H9 (cell line): ENCODE results near the gene DNMT3B. TPM values are rescaled to one million over a fixed set of nuclear protein-coding genes. Genes with fewer than 3 reads are reported as not detected.

Experiments used
- DNase-seq: peaks from one replicate; pipeline ENCODE4 v3.0.0-alpha.2; 2017
- H2AFZ ChIP-seq: one replicate; pipeline ENCODE4 v1.6.1; 2013; ENCODE audit warnings: mild to moderate bottlenecking, low read length, control low read depth, moderate library complexity
- H2AK5ac ChIP-seq: 2 replicates; pipeline ENCODE4 v1.6.1; 2013; ENCODE audit warnings: low read length, control low read depth, mixed read lengths; ENCODE audit not compliant: insufficient read length
- H2BK120ac ChIP-seq: one replicate; pipeline ENCODE4 v1.6.1; 2013; ENCODE audit warnings: low read depth, mild to moderate bottlenecking, low read length, control low read depth, inconsistent platforms; ENCODE audit not compliant: poor library complexity, severe bottlenecking
- H2BK12ac ChIP-seq: 2 replicates; pipeline ENCODE4 v1.6.1; 2013; ENCODE audit warnings: low read length, control low read depth, mixed read lengths, low read depth; ENCODE audit not compliant: insufficient read length
- H2BK15ac ChIP-seq: 2 replicates; pipeline ENCODE4 v1.6.1; 2013; ENCODE audit warnings: low read depth, low read length, control low read depth
- H2BK20ac ChIP-seq: one replicate; pipeline ENCODE4 v1.6.1; 2013; ENCODE audit warnings: low read depth, mild to moderate bottlenecking, low read length, control low read depth, inconsistent platforms; ENCODE audit not compliant: poor library complexity, severe bottlenecking
- H2BK5ac ChIP-seq: 2 replicates; pipeline ENCODE4 v1.6.1; 2013; ENCODE audit warnings: low read length, control low read depth, mixed read lengths; ENCODE audit not compliant: insufficient read length
- H3K14ac ChIP-seq: 2 replicates; pipeline ENCODE4 v1.6.1; 2013; ENCODE audit warnings: low read length, control low read depth; ENCODE audit not compliant: insufficient read depth
- H3K18ac ChIP-seq: 2 replicates; pipeline ENCODE4 v1.6.1; 2013; ENCODE audit warnings: low read depth, mild to moderate bottlenecking, mixed read lengths, low read length, control low read depth; ENCODE audit not compliant: insufficient read length
- H3K23ac ChIP-seq: 2 replicates; pipeline ENCODE4 v1.6.1; 2013; ENCODE audit warnings: low read length, control low read depth, mixed read lengths, low read depth; ENCODE audit not compliant: insufficient read length
- H3K23me2 ChIP-seq: 2 replicates; pipeline ENCODE4 v1.6.1; 2013; ENCODE audit warnings: low read depth, mild to moderate bottlenecking, mixed read lengths, low read length, control low read depth; ENCODE audit not compliant: insufficient read length, poor library complexity, severe bottlenecking
- H3K27ac ChIP-seq: 2 replicates; pipeline ENCODE4 v1.5.1; 2013; ENCODE audit warnings: low read length, control low read depth, mixed read lengths, low read depth; ENCODE audit not compliant: insufficient read length
- H3K27me3 ChIP-seq: 2 replicates; pipeline ENCODE4 v1.6.1; 2013; ENCODE audit warnings: low read length, control low read depth, inconsistent platforms; ENCODE audit not compliant: insufficient read depth
- H3K4ac ChIP-seq: 2 replicates; pipeline ENCODE4 v1.6.1; 2013; ENCODE audit warnings: low read depth, mild to moderate bottlenecking, control low read depth, inconsistent platforms, low read length, moderate library complexity
- H3K4me1 ChIP-seq: 2 replicates; pipeline ENCODE4 v1.6.1; 2013; ENCODE audit warnings: low read length, control low read depth, inconsistent platforms; ENCODE audit not compliant: insufficient read depth
- H3K4me2 ChIP-seq: 2 replicates; pipeline ENCODE4 v1.6.1; 2013; ENCODE audit warnings: low read length, control low read depth, mixed read lengths; ENCODE audit not compliant: insufficient read length, insufficient read depth
- H3K56ac ChIP-seq: 2 replicates; pipeline ENCODE4 v1.6.1; 2013; ENCODE audit warnings: low read depth, mild to moderate bottlenecking, mixed read lengths, low read length, control low read depth; ENCODE audit not compliant: insufficient read length
- H3K79me1 ChIP-seq: 2 replicates; pipeline ENCODE4 v1.6.1; 2013; ENCODE audit warnings: low read depth, mild to moderate bottlenecking, moderate library complexity, low read length, control low read depth, inconsistent platforms; ENCODE audit not compliant: insufficient read depth, poor library complexity, severe bottlenecking
- H3K79me2 ChIP-seq: 2 replicates; pipeline ENCODE4 v1.6.1; 2013; ENCODE audit warnings: low read length, control low read depth, inconsistent platforms; ENCODE audit not compliant: insufficient read depth
- H3K9ac ChIP-seq: 2 replicates; pipeline ENCODE4 v1.6.1; 2013; ENCODE audit warnings: low read length, control low read depth, mixed read lengths; ENCODE audit not compliant: insufficient read length; ENCODE audit errors: extremely low read depth
- H3K9me3 ChIP-seq: one replicate; pipeline ENCODE4 v1.6.1; 2013; ENCODE audit warnings: low read depth, low read length, inconsistent platforms; ENCODE audit not compliant: control insufficient read depth
- H3T11ph ChIP-seq: one replicate; pipeline ENCODE4 v1.6.1; 2013; ENCODE audit warnings: mild to moderate bottlenecking, low read length, control low read depth, inconsistent platforms
- H4K20me1 ChIP-seq: one replicate; pipeline ENCODE4 v1.6.1; 2013; ENCODE audit not compliant: control insufficient read depth, insufficient read length, insufficient read depth
- H4K5ac ChIP-seq: 2 replicates; pipeline ENCODE4 v1.6.1; 2013; ENCODE audit warnings: low read depth, mild to moderate bottlenecking, mixed read lengths, low read length, control low read depth; ENCODE audit not compliant: insufficient read length
- H4K8ac ChIP-seq: replicated peaks from 2 replicates; pipeline ENCODE4 v1.6.1; 2013; ENCODE audit warnings: low read length, control low read depth, mixed read lengths, low read depth; ENCODE audit not compliant: insufficient read length
- H4K91ac ChIP-seq: 2 replicates; pipeline ENCODE4 v1.6.1; 2013; ENCODE audit warnings: low read depth, mild to moderate bottlenecking, moderate library complexity, mixed read lengths, low read length, control low read depth; ENCODE audit not compliant: insufficient read length
- H3K27ac Mint-ChIP-seq, 3 experiments: 2 replicates in 2 of 3; 3 replicates in 1 of 3; pipeline ENCODE4 v1.8.0; 2020 to 2021; ENCODE audit warnings: mixed read lengths in 3 of 3, mild to moderate bottlenecking in 1 of 3, moderate library complexity in 1 of 3
- H3K27me3 Mint-ChIP-seq: 2 replicates; pipeline ENCODE4 v1.8.0; 2021; ENCODE audit warnings: low read depth, mild to moderate bottlenecking, moderate library complexity, mixed read lengths
- H3K36me3 Mint-ChIP-seq, 3 experiments: 2 replicates in 2 of 3; 3 replicates in 1 of 3; pipeline ENCODE4 v1.8.0; 2020 to 2021; ENCODE audit warnings: low read depth in 3 of 3, mixed read lengths in 3 of 3; ENCODE audit not compliant: insufficient read depth in 1 of 3
- H3K4me1 Mint-ChIP-seq, 2 experiments: 2 replicates each; pipeline ENCODE4 v1.8.0; 2020; ENCODE audit warnings: mixed read lengths in 2 of 2
- H3K4me3 Mint-ChIP-seq, 2 experiments: 2 replicates in 1 of 2; 3 replicates in 1 of 2; pipeline ENCODE4 v1.8.0; 2020 to 2021; ENCODE audit warnings: mild to moderate bottlenecking in 2 of 2, mixed read lengths in 2 of 2, moderate library complexity in 1 of 2
- H3K9me3 Mint-ChIP-seq, 2 experiments: 2 replicates in 1 of 2; 3 replicates in 1 of 2; pipeline ENCODE4 v1.8.0; 2020; ENCODE audit warnings: mild to moderate bottlenecking in 2 of 2, mixed read lengths in 2 of 2, moderate library complexity in 1 of 2
- WGBS: extraction: QIAGEN DNeasy Blood & Tissue Kit; methylation state at CpG from one replicate; pipeline ENCODE4 v1.1.7; 2013; ENCODE audit warnings: missing lambda C conversion rate, low lambda C conversion rate, mixed read lengths; ENCODE audit not compliant: insufficient read length; ENCODE audit errors: extremely low coverage; 5-methylcytosine and 5-hydroxymethylcytosine counted together
- total RNA-seq: library from RNA; stranded (reverse); gene quantifications from 2 replicates; pipeline ENCODE4 v1.2.1, GENCODE V29; 2021
- TF ChIP-seq, protein P1 (sequence below): fragments of 200-600 bp; sonication (generic); conservative IDR thresholded peaks from 3 replicates; pipeline ENCODE4 v1.8.0; 2021; ENCODE audit warnings: antibody characterized with exemption, mild to moderate bottlenecking

DNMT3B gene
- total RNA-seq, 1 experiment from 2014 or later, result 980 TPM

- no peak overlapping the region for H4K8ac ChIP-seq
- H3K36me3 Mint-ChIP-seq, result peaks cover 65 to 97% (median 81%) of the 10 kb centered on the region in 3 experiments
- no peak overlapping the region; the same call in 1 of the 2 replicates for H3K14ac ChIP-seq
- H3K79me2 ChIP-seq, result peaks cover 25% of the 10 kb centered on the region; the same call in 1 of the 2 replicates
- H3K27ac ChIP-seq, result no peak overlapping the region
- H3K4me3 Mint-ChIP-seq, result peak overlapping the region; percentile 7 to 44; a peak in 3 of 5 replicates
- H4K91ac ChIP-seq, result no peak overlapping the region
- H3T11ph ChIP-seq, result no peak overlapping the region
- H2AK5ac ChIP-seq, result no peak overlapping the region
- no peak overlapping the region for H2BK15ac ChIP-seq
- no peak overlapping the region for H3K23ac ChIP-seq
- no peaks in the 10 kb centered on the region for H3K27me3 ChIP-seq
- peaks cover 2% of the 10 kb centered on the region for H4K20me1 ChIP-seq
- H3K9me3 Mint-ChIP-seq, result no peaks in the 10 kb centered on the region
- H3K4me1 Mint-ChIP-seq, result peaks cover 52 to 62% of the 10 kb centered on the region in 2 experiments
- peak; percentile 64 for DNase-seq
- no peak overlapping the region for H2BK12ac ChIP-seq
- H2BK120ac ChIP-seq, result no peak overlapping the region
- H3K27ac Mint-ChIP-seq, result peak overlapping the region; percentile 63 to 92 (median 84); a peak in 6 of 7 replicates
- no peak overlapping the region for H2BK5ac ChIP-seq
- no peak overlapping the region for H3K4ac ChIP-seq
- peaks cover 3% of the 10 kb centered on the region for H3K79me1 ChIP-seq
- H3K18ac ChIP-seq, result no peak overlapping the region
- no peak overlapping the region for H2BK20ac ChIP-seq
- WGBS, result no CpG with 5 or more reads among the region's 18 CpGs
- H3K4me1 ChIP-seq, result peaks cover 3% of the 10 kb centered on the region; the same call in 1 of the 2 replicates
- no peak overlapping the region for H4K5ac ChIP-seq
- H3K4me2 ChIP-seq, result no peak overlapping the region
- H3K23me2 ChIP-seq, result no peaks in the 10 kb centered on the region
- H3K56ac ChIP-seq, result no peak overlapping the region
- no peaks in the 10 kb centered on the region; the same call in 1 of the 2 replicates for H3K27me3 Mint-ChIP-seq
- H2AFZ ChIP-seq, result no peak overlapping the region
- TF ChIP-seq, protein P1, sequence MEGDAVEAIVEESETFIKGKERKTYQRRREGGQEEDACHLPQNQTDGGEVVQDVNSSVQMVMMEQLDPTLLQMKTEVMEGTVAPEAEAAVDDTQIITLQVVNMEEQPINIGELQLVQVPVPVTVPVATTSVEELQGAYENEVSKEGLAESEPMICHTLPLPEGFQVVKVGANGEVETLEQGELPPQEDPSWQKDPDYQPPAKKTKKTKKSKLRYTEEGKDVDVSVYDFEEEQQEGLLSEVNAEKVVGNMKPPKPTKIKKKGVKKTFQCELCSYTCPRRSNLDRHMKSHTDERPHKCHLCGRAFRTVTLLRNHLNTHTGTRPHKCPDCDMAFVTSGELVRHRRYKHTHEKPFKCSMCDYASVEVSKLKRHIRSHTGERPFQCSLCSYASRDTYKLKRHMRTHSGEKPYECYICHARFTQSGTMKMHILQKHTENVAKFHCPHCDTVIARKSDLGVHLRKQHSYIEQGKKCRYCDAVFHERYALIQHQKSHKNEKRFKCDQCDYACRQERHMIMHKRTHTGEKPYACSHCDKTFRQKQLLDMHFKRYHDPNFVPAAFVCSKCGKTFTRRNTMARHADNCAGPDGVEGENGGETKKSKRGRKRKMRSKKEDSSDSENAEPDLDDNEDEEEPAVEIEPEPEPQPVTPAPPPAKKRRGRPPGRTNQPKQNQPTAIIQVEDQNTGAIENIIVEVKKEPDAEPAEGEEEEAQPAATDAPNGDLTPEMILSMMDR, result 0 out of 3 replicates have a peak, but pooled peaks have one; percentile 14
- H3K9ac ChIP-seq, result no peak overlapping the region
- no peaks in the 10 kb centered on the region for H3K9me3 ChIP-seq
Measured at GRCh38 chr20:32780749-32781655, 18.8 kb downstream of the DNMT3B start.
